Measurements from ENCODE around the gene RPS29. TPM values are rescaled to one million over a fixed set of nuclear protein-coding genes. Genes with fewer than 3 reads are reported as not detected.

The RPS29 gene
- total RNA-seq, 1 experiment from 2014 or later: 2,114 TPM

- H3K36me3 ChIP-seq: no peaks in the 10 kb centered on the region
- H3K9me3 ChIP-seq (replicated peaks): no peaks in the 10 kb centered on the region
- no peak for DNase-seq
- H3K27me3 ChIP-seq: no peaks in the 10 kb centered on the region; the same call in 1 of the 2 replicates
- H3K27ac ChIP-seq: no peak overlapping the region
- H3K4me3 ChIP-seq: no peak overlapping the region
- H3K4me1 ChIP-seq: no peaks in the 10 kb centered on the region
These were observed 36.7 kb downstream of the RPS29 start for GRCh38 chr14:49549446-49549845.

- Histone ChIP-seq H3K9me3 (replicated peaks) (no peaks in the 10 kb centered on the region), H3K4me1 (no peaks in the 10 kb centered on the region), H3K4me3 (no peak overlapping the region), H3K36me3 (no peaks in the 10 kb centered on the region), H3K27ac (no peak overlapping the region), H3K27me3 (no peaks in the 10 kb centered on the region; the same call in 1 of the 2 replicates)
- DNase-seq: no peak
These were observed 39.4 kb downstream of the RPS29 start for GRCh38 chr14:49546766-49547165.

GRCh38 chr14:49545716-49546115, 40.5 kb downstream of the RPS29 start:
- Histone ChIP-seq H3K27ac (no peak overlapping the region), H3K36me3 (no peaks in the 10 kb centered on the region), H3K9me3 (replicated peaks) (no peaks in the 10 kb centered on the region), H3K27me3 (no peaks in the 10 kb centered on the region; the same call in 1 of the 2 replicates), H3K4me1 (no peaks in the 10 kb centered on the region), H3K4me3 (no peak overlapping the region)
- no peak for DNase-seq

- no peak for DNase-seq
- Histone ChIP-seq H3K27me3 (no peaks in the 10 kb centered on the region; the same call in 1 of the 2 replicates), H3K9me3 (replicated peaks) (no peaks in the 10 kb centered on the region), H3K4me1 (no peaks in the 10 kb centered on the region), H3K4me3 (no peak overlapping the region), H3K27ac (no peak overlapping the region), H3K36me3 (no peaks in the 10 kb centered on the region)
These were observed 41.1 kb downstream of the RPS29 start for GRCh38 chr14:49545071-49545470.

- H3K9me3 ChIP-seq (replicated peaks): no peaks in the 10 kb centered on the region
- H3K27ac ChIP-seq: no peak overlapping the region
- H3K4me3 ChIP-seq: no peak overlapping the region
- no peaks in the 10 kb centered on the region for H3K36me3 ChIP-seq
- no peaks in the 10 kb centered on the region for H3K4me1 ChIP-seq
- DNase-seq: no peak
- H3K27me3 ChIP-seq: no peaks in the 10 kb centered on the region
These were observed 45.1 kb downstream of the RPS29 start for GRCh38 chr14:49541049-49541448.

GRCh38 chr14:49538852-49539251, 47.3 kb downstream of the RPS29 start:
- Histone ChIP-seq H3K4me1 (no peaks in the 10 kb centered on the region), H3K27ac (no peak overlapping the region), H3K27me3 (no peaks in the 10 kb centered on the region), H3K36me3 (no peaks in the 10 kb centered on the region), H3K4me3 (no peak overlapping the region), H3K9me3 (replicated peaks) (no peaks in the 10 kb centered on the region)
- DNase-seq: no peak

Other genes starting within 250 kb of the RPS29 start
- gene LRR1, start 12.6 kb upstream of the RPS29 start, total RNA-seq (2014; rRNA removed; shearing (Covaris generic)): 54.5 and 60.8 TPM in 2 replicates
- gene RPL36AL, start 34.2 kb upstream of the RPS29 start, total RNA-seq (2014; rRNA removed; shearing (Covaris generic)): 268 and 271 TPM in 2 replicates
- 72.0 and 72.8 TPM in 2 replicates for gene MGAT2, start 34.4 kb upstream of the RPS29 start, total RNA-seq (2014; rRNA removed; shearing (Covaris generic))
- 20.6 and 22.2 TPM in 2 replicates for gene DNAAF2, start 48.9 kb upstream of the RPS29 start, total RNA-seq (2014; rRNA removed; shearing (Covaris generic))
- 52.0 and 53.4 TPM in 2 replicates for gene POLE2, start 101.8 kb upstream of the RPS29 start, total RNA-seq (2014; rRNA removed; shearing (Covaris generic))
- 0.10 and 0.32 TPM in 2 replicates for gene KLHDC1, start 106.7 kb upstream of the RPS29 start, total RNA-seq (2014; rRNA removed; shearing (Covaris generic))
- 44.3 and 45.8 TPM in 2 replicates for gene KLHDC2, start 181.8 kb upstream of the RPS29 start, total RNA-seq (2014; rRNA removed; shearing (Covaris generic))